Prostate gland (tissue), 2 donors: ENCODE results near the gene KPNA1.

Experiments
- POLR2A ChIP-seq: fragments of 450-650 bp; IDR thresholded peaks from one replicate; pipeline ENCODE4 v1.6.1; 2016; ENCODE audit warnings: antibody characterized with exemption, mild to moderate bottlenecking
- POLR2AphosphoS5 ChIP-seq: sonication (generic); formaldehyde crosslinking; IDR thresholded peaks from one replicate; pipeline ENCODE4 v1.6.1; 2017; ENCODE audit warnings: antibody characterized with exemption
- TF ChIP-seq, protein P1 (sequence below), 4 experiments: fragments of 200-600 bp in 2 of 4; fragments of 450-650 bp in 2 of 4; sonication (generic) in 2 of 4; IDR thresholded peaks; 1 replicate in 3 of 4; 2 replicates in 1 of 4; pipeline ENCODE4 v1.5.1; 2016 to 2019; ENCODE audit warnings: antibody characterized with exemption in 4 of 4, mild to moderate bottlenecking in 2 of 4, moderate library complexity in 2 of 4

GRCh38 chr3:122508135-122508914 lies 6.4 kb downstream of the KPNA1 start:
- TF ChIP-seq, protein P1, sequence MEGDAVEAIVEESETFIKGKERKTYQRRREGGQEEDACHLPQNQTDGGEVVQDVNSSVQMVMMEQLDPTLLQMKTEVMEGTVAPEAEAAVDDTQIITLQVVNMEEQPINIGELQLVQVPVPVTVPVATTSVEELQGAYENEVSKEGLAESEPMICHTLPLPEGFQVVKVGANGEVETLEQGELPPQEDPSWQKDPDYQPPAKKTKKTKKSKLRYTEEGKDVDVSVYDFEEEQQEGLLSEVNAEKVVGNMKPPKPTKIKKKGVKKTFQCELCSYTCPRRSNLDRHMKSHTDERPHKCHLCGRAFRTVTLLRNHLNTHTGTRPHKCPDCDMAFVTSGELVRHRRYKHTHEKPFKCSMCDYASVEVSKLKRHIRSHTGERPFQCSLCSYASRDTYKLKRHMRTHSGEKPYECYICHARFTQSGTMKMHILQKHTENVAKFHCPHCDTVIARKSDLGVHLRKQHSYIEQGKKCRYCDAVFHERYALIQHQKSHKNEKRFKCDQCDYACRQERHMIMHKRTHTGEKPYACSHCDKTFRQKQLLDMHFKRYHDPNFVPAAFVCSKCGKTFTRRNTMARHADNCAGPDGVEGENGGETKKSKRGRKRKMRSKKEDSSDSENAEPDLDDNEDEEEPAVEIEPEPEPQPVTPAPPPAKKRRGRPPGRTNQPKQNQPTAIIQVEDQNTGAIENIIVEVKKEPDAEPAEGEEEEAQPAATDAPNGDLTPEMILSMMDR (IDR thresholded peaks at IDR 0.05): no peak
- TF ChIP-seq POLR2A (no peak), POLR2AphosphoS5 (no peak)
